Measurements from ENCODE around the gene LYPD5. TPM values are rescaled to one million over a fixed set of nuclear protein-coding genes. Genes with fewer than 3 reads are reported as not detected.

The LYPD5 gene
- total RNA-seq, 4 donors from 2014 or later = 93.8 to 231 (median 117) TPM

DNA sequence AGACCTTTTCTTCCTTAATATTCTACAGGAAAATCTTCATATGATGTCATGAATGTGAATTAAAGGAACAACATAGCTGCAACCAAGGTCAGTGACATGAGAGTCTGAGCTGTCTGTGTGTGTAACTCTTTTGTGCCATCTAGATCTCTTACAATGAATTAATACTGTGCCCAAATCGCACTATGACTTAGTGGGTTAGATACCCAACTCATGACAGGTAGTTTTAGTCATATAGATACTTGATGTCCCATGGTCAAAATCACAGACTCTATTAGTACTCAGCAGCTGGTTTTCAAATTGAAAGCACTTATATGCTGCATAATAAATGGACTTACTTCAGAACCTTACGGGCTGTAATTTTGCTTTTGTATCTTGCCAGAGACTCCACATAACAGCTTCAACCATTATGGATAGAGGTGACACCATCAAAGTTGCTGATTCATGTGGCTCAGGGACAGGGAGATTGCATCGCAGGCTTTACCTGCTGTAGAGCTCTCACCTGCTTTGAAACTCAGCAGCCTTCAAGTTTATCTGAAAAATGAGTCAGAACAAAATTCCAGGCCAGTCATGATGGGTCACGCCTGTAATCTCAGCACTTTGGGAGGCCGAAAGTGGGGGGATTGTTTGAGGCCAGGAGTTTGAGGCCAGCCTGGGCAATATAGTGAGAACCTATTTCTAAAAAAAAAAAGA lies 12.6 kb upstream of the LYPD5 start:
- DNase-seq (ENCODE audit: low spot score in 2 of 2) = no peak
- 60 to 63% methylated on average over 5 of the region's 5 CpGs for WGBS, 2 donors

GRCh38 chr19:43812688-43813087 lies 10.4 kb upstream of the LYPD5 start:
- TF ChIP-seq POLR2A (IDR thresholded peaks at IDR 0.05) (no peak), CTCF (IDR thresholded peaks at IDR 0.05) (no peak)
- intact Hi-C loops (cut with DNase I; ENCODE audit: low total_unique reads) = no loop called here
- 59 to 63% methylated on average over 6 of the region's 6 CpGs for WGBS, 2 donors
- DNase-seq (ENCODE audit: low spot score in 2 of 2) = no peak
- H3K4me3 ChIP-seq (ENCODE audit: low read depth, poor library complexity, severe bottlenecking) = no peak overlapping the region

More for the DNA sequence above, 12.6 kb upstream of the LYPD5 start:
- intact Hi-C loops (cut with DNase I; ENCODE audit: low total_unique reads) = no loop called here
- TF ChIP-seq CTCF (IDR thresholded peaks at IDR 0.05) (no peak), POLR2A (IDR thresholded peaks at IDR 0.05) (no peak)
- H3K4me3 ChIP-seq (ENCODE audit: low read depth, poor library complexity, severe bottlenecking) = no peak overlapping the region

- intact Hi-C loops (cut with DNase I; ENCODE audit: low total_unique reads) = no loop called here
- 75% methylated on average over 1 of the region's 1 CpG for WGBS, 2 donors
- DNase-seq (ENCODE audit: low spot score in 2 of 2) = no peak
- H3K4me3 ChIP-seq (ENCODE audit: low read depth, poor library complexity, severe bottlenecking) = no peak overlapping the region
- TF ChIP-seq CTCF (IDR thresholded peaks at IDR 0.05) (no peak), POLR2A (IDR thresholded peaks at IDR 0.05) (no peak)
Measured at GRCh38 chr19:43812259-43812658, 10.0 kb upstream of the LYPD5 start.

DNA sequence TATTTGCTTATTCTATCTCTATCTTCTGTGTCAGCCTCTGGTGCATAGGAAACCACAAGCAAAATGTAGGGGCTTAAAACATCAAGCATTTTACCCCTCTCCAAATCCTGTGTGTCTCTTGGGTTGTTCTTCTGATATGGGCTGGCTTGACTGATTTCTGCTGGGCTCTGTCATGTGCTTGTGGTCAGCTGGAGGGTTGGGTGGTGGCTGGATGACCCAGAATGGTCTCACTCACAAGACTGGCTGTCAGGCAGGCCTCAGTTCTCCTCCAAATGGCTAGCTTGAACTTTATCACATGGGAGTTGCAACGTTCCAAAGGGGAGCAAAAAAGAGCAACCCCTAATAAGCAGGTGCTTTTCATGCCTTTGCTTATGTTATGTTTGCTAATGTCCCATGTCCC lies 9.6 kb upstream of the LYPD5 start:
- H3K4me3 ChIP-seq (ENCODE audit: low read depth, poor library complexity, severe bottlenecking) = no peak overlapping the region
- no peak for DNase-seq (ENCODE audit: low spot score in 2 of 2)
- TF ChIP-seq POLR2A (IDR thresholded peaks at IDR 0.05) (no peak), CTCF (IDR thresholded peaks at IDR 0.05) (no peak)
- WGBS, 2 donors = 31 to 53% methylated on average over 1 of the region's 1 CpG
- intact Hi-C loops (cut with DNase I; ENCODE audit: low total_unique reads) = no loop called here

DNA sequence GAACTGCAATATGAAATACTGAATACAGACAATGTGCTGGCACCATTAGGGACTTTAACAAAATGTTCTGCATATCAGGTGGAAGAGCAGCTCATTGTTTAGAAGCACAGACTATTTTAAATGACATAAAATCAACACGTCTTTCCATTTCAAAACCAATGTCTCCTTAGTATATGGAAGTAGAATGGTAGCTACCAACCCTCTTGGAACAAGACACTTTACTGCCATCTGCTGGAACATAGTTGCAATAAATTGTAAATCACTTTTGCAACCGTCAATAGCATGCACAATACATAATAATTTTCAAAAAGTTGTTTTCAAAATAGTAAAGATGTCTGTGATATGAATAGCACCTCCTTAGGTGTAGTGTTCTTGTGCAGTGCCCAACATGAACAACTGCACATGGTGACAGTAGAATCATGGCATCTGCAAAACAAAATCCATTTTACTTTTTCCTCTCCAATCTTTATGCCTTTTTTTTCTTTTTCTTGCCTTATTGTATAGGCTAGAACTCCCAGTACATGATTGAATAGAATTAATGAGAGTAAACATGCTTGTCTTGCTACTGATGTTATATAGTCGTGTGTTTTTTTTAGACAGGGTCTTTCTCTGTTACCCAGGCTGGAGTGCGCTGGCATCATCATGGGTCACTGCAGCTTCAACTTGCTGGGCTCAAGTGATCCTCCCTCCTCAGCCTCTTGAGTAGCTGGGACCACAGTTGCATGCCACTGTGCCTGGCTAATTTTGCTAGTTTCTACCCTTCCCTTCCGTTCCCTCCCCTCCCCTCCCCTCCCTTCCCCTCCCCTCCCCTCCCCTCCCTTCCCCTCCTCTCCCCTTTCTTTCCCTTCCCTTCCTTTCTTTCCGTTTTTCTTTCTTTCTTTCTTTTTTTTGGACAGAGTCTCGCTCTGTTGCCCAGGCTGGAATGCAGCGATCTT lies 7.8 kb upstream of the LYPD5 start:
- DNase-seq (ENCODE audit: low spot score in 2 of 2) = peak in 1 of 2 donors; percentile 2
- intact Hi-C loops (cut with DNase I; ENCODE audit: low total_unique reads) = no loop called here
- no peak overlapping the region for H3K4me3 ChIP-seq (ENCODE audit: low read depth, poor library complexity, severe bottlenecking)
- TF ChIP-seq CTCF (IDR thresholded peaks at IDR 0.05) (peak in 1 of 3 donors; percentile 21), POLR2A (IDR thresholded peaks at IDR 0.05) (no peak)
- 37 to 39% methylated on average over 8 of the region's 8 CpGs for WGBS, 2 donors
